B cell (primary cell): ENCODE measurements around the gene EDDM13. TPM values are rescaled to one million over a fixed set of nuclear protein-coding genes. Genes with fewer than 3 reads are reported as not detected.

Experiments
- ATAC-seq: fragments of 200-7000 bp; cut with Tn5 transposase; one replicate; pipeline ENCODE4 v1.10.0; 2021; ENCODE audit warnings: low read depth, mild to moderate bottlenecking, moderate number of reproducible peaks, moderate library complexity
- CTCF ChIA-PET: fragments of 350-600 bp; sonication (Branson Sonifier 250); formaldehyde crosslinking; loops from one replicate; lab custom pipeline; 2021; ENCODE audit warnings: antibody characterized with exemption, inconsistent platforms; lab: Charles Lee
- POLR2A ChIA-PET: fragments of 350-600 bp; sonication (Branson Sonifier 250); formaldehyde crosslinking; loops from one replicate; lab custom pipeline; 2021; ENCODE audit warnings: antibody characterized with exemption; lab: Charles Lee
- DNase-seq: peaks from one replicate; pipeline ENCODE4 v3.0.0; 2013
- H2AFZ ChIP-seq: 2 replicates; pipeline ENCODE4 v1.6.1; 2012; ENCODE audit warnings: mild to moderate bottlenecking, low read depth, low read length; ENCODE audit not compliant: insufficient read depth, poor library complexity, severe bottlenecking
- H3K27ac ChIP-seq, 2 donors: 1 replicate in 1 of 2; 2 replicates in 1 of 2; pipeline ENCODE4 v1.5.1; 2012 to 2013; ENCODE audit warnings: low read length in 2 of 2, mild to moderate bottlenecking in 2 of 2, moderate library complexity in 1 of 2
- H3K27me3 ChIP-seq, 4 experiments: fragments of 200-600 bp in 1 of 4; sonication (generic) in 1 of 4; replicated peaks in 1 of 4; 1 replicate in 2 of 4; 2 replicates in 2 of 4; pipeline versions ENCODE4 v1.6.1 to v1.7.0; 2013 to 2016; ENCODE audit warnings: low read length in 3 of 4, mild to moderate bottlenecking in 2 of 4, mixed read lengths in 1 of 4, moderate library complexity in 1 of 4; ENCODE audit not compliant: insufficient read depth in 4 of 4, control insufficient read depth in 3 of 4; ENCODE audit errors: control extremely low read depth in 1 of 4
- H3K36me3 ChIP-seq, 2 experiments: replicated peaks in 1 of 2; 1 replicate in 1 of 2; 2 replicates in 1 of 2; pipeline versions ENCODE4 v1.6.1 to v1.7.1; 2013; ENCODE audit warnings: low read length in 1 of 2; ENCODE audit not compliant: insufficient read depth in 2 of 2, control insufficient read depth in 1 of 2; ENCODE audit errors: control extremely low read depth in 1 of 2, extremely low read depth in 1 of 2
- H3K4me1 ChIP-seq, 2 donors: fragments of 200-600 bp in 1 of 2; sonication (generic) in 1 of 2; 1 replicate in 1 of 2; 2 replicates in 1 of 2; pipeline versions ENCODE4 v1.5.1 to v1.6.1; 2013 to 2017; ENCODE audit warnings: low read length in 2 of 2; ENCODE audit not compliant: control insufficient read depth in 2 of 2, insufficient read depth in 2 of 2
- H3K4me2 ChIP-seq: replicated peaks from 2 replicates; pipeline ENCODE3; 2012; ENCODE audit warnings: mild to moderate bottlenecking, low read depth, low read length; ENCODE audit not compliant: poor library complexity, severe bottlenecking
- H3K4me3 ChIP-seq, 5 experiments: fragments of 200-600 bp in 1 of 5; sonication (generic) in 1 of 5; 1 replicate in 3 of 5; 2 replicates in 2 of 5; pipeline versions ENCODE4 v1.5.1 to v1.7.0; 2011 to 2016; ENCODE audit warnings: low read length in 4 of 5, mild to moderate bottlenecking in 4 of 5, low read depth in 2 of 5, control low read depth in 1 of 5, moderate library complexity in 1 of 5; ENCODE audit not compliant: insufficient read depth in 1 of 5; ENCODE audit errors: control extremely low read depth in 1 of 5, extremely low read depth in 1 of 5
- H3K79me2 ChIP-seq: fragments of 200-600 bp; sonication (generic); one replicate; pipeline ENCODE4 v1.6.0; 2016; ENCODE audit warnings: low read length; ENCODE audit not compliant: control insufficient read depth, insufficient read depth
- H3K9ac ChIP-seq: fragments of 200-600 bp; sonication (generic); 2 replicates; pipeline ENCODE4 v1.6.1; 2017; ENCODE audit warnings: mild to moderate bottlenecking, low read length, moderate library complexity
- H3K9me3 ChIP-seq, 3 donors: one replicate each; pipeline versions ENCODE4 v1.6.1 to v1.7.1; 2013; ENCODE audit warnings: low read length in 2 of 3; ENCODE audit not compliant: control insufficient read depth in 2 of 3, insufficient read depth in 1 of 3; ENCODE audit errors: control extremely low read depth in 1 of 3
- H4K20me1 ChIP-seq: 2 replicates; pipeline ENCODE4 v1.6.0; 2012; ENCODE audit warnings: mild to moderate bottlenecking, low read length; ENCODE audit not compliant: insufficient read depth, control insufficient read depth, poor library complexity, severe bottlenecking
- H3K27ac Mint-ChIP-seq: one replicate; pipeline ENCODE4 v1.8.0; 2021; ENCODE audit warnings: mixed read lengths
- H3K27me3 Mint-ChIP-seq: one replicate; pipeline ENCODE4 v1.8.0; 2021; ENCODE audit warnings: mixed read lengths
- H3K4me1 Mint-ChIP-seq: one replicate; pipeline ENCODE4 v1.8.0; 2021; ENCODE audit warnings: mixed read lengths
- H3K4me3 Mint-ChIP-seq: one replicate; pipeline ENCODE4 v1.8.0; 2021; ENCODE audit warnings: mixed read lengths
- H3K9me3 Mint-ChIP-seq: one replicate; pipeline ENCODE4 v1.8.0; 2022; ENCODE audit warnings: mixed read lengths; ENCODE audit not compliant: insufficient read depth
- CTCF ChIP-seq: fragments of 200-600 bp; IDR thresholded peaks from one replicate; pipeline ENCODE4 v1.8.0; 2022; ENCODE audit warnings: antibody characterized with exemption, mild to moderate bottlenecking
- EZH2 ChIP-seq: IDR thresholded peaks from 2 replicates; pipeline ENCODE4 v1.6.1; 2012; ENCODE audit warnings: borderline replicate concordance, low read depth, mild to moderate bottlenecking, moderate library complexity, low read length; ENCODE audit not compliant: insufficient read depth, poor library complexity, severe bottlenecking
- WGBS: methylation state at CpG from one replicate; pipeline ENCODE4 v1.1.5; 2013; ENCODE audit warnings: missing lambda C conversion rate; ENCODE audit not compliant: insufficient coverage; 5-methylcytosine and 5-hydroxymethylcytosine counted together
- intact Hi-C: fragments of 100-400 bp; cut with micrococcal nuclease; formaldehyde crosslinking; loops from one replicate; pipeline ENCODE4 v1.10.0; 2022
- polyA plus RNA-seq: library from polyadenylated mRNA; depleted of rRNA; stranded (reverse); fragments of >200 nt; gene quantifications from 2 replicates; pipeline ENCODE4 v1.2.3, GENCODE V29; 2012
- total RNA-seq, 2 donors: library from RNA; stranded (reverse); fragments of 120-200 nt in 1 of 2; gene quantifications; 1 replicate in 1 of 2; 2 replicates in 1 of 2; pipeline versions ENCODE4 v1.2.3 to v1.2.4, GENCODE V29; 2013 to 2022

EDDM13 gene
- total and polyA plus RNA-seq, 2 donors (not counting 1 experiment from before 2014, with no cell fraction given): not detected

- Histone ChIP-seq H3K79me2 (no peaks in the 10 kb centered on the region), H3K4me2 (no peak overlapping the region), H3K9ac (no peak overlapping the region), H3K4me3 (no peak overlapping the region), H3K4me1 (peaks cover 1 to 2% of the 10 kb centered on the region in 2 donors), H2AFZ (no peak overlapping the region), H3K27ac (no peak overlapping the region), H4K20me1 (no peaks in the 10 kb centered on the region), H3K36me3 (peaks cover 0 to 15% of the 10 kb centered on the region in 2 experiments), H3K9me3 (no peaks in the 10 kb centered on the region), H3K27me3 (no peaks in the 10 kb centered on the region)
- ChIA-PET POLR2A (no interaction called here), CTCF (no interaction called here)
- intact Hi-C loops: no loop called here
- DNase-seq (no peak), ATAC-seq (no peak)
- 97% methylated on average over 5 of the region's 7 CpGs for WGBS
- no peaks in the 10 kb centered on the region for H3K9me3 Mint-ChIP-seq
- H3K4me3 Mint-ChIP-seq: no peak overlapping the region
- no peaks in the 10 kb centered on the region for H3K27me3 Mint-ChIP-seq
- H3K27ac Mint-ChIP-seq: no peak overlapping the region
- TF ChIP-seq CTCF (no peak), EZH2 (no peak)
- peaks cover 6% of the 10 kb centered on the region for H3K4me1 Mint-ChIP-seq
Measured at GRCh38 chr19:56308792-56309191, 36.2 kb downstream of the EDDM13 start.

DNA sequence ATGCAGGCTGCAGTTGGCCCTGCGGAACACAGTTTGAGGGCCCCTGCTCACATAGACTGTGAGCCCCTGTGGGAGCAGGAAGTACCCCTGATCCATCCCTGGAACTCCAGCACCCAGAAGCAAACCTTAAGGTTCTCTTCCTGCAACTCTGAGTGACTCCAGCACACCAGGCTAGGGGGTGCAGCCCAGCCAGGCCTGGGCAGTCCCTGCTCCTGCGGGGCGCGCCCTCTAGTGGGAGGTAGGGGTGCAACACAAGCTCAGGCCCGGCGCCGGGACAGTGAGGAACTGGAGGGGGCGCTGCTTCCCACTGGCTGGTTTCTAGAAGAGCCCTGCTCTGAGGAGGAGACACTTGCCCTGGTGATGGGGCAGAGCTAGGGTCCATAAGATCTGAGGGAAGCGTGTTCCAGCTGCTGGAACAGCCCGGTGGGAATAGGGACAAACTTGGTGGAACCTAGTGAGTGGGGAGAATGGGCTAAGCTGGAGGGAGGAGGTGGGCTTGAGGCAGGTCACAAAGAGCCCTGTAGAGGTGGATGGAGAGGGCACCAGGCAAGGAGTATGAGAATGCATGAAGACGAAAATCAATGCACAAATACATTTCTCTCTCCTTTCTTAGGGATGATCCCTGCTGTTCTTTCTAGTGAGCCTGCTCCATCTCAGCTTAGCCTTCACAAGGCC is 37.1 kb downstream of the EDDM13 start:
- Histone ChIP-seq H3K4me3 (no peak overlapping the region), H3K4me1 (peaks cover 5 to 6% of the 10 kb centered on the region in 2 donors), H3K9ac (no peak overlapping the region), H3K27me3 (no peaks in the 10 kb centered on the region), H4K20me1 (no peaks in the 10 kb centered on the region), H2AFZ (no peak overlapping the region), H3K9me3 (no peaks in the 10 kb centered on the region), H3K27ac (no peak overlapping the region), H3K79me2 (no peaks in the 10 kb centered on the region), H3K36me3 (peaks cover 0 to 15% of the 10 kb centered on the region in 2 experiments), H3K4me2 (no peak overlapping the region)
- peaks cover 11% of the 10 kb centered on the region for H3K4me1 Mint-ChIP-seq
- H3K27me3 Mint-ChIP-seq: no peaks in the 10 kb centered on the region
- ChIA-PET CTCF (interaction anchor here (0.6 to 1.5 kb wide), 6 partner anchors 24 to 1932 kb away, joined by 3 to 8 read pairs (median 3); no protein-coding TSS in a partner anchor), POLR2A (no interaction called here)
- intact Hi-C loops: loop anchor here (10.0 kb wide), 1 partner anchor 675 kb away; no protein-coding TSS in a partner anchor
- no peaks in the 10 kb centered on the region for H3K9me3 Mint-ChIP-seq
- H3K27ac Mint-ChIP-seq: no peak overlapping the region
- no peak overlapping the region for H3K4me3 Mint-ChIP-seq
- DNase-seq (peak; percentile 60), ATAC-seq (peak; percentile 31)
- TF ChIP-seq EZH2 (no peak), CTCF (peak; percentile 81)
- 91% methylated on average over 10 of the region's 11 CpGs for WGBS
